ENCODE data around the gene ZNF71.

The ZNF71 gene

DNA sequence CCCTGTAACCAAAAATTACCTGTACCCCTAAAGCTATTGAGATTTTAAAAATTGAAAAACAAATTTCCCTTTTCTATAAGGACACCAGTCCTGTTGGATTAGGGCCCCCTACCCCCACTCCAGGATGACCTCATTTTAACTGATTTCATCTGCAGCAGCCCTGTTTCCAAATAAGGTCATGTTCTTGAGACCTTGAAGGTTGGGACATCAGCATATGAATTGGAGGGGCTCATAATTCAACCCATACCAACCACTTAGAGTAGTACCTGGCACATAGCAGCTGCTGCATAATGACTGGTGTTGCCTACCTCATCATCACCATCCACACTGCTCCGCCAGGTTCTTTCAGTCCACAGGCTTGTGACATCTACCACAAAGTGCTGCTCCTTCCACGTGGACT lies 17.6 kb downstream of the ZNF71 start:
- TF ChIP-seq, protein P1, sequence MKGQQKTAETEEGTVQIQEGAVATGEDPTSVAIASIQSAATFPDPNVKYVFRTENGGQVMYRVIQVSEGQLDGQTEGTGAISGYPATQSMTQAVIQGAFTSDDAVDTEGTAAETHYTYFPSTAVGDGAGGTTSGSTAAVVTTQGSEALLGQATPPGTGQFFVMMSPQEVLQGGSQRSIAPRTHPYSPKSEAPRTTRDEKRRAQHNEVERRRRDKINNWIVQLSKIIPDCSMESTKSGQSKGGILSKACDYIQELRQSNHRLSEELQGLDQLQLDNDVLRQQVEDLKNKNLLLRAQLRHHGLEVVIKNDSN (IDR thresholded peaks at IDR 0.05): no peak
- TF ChIP-seq TEAD4 (IDR thresholded peaks at IDR 0.05) (no peak), FOXM1 (IDR thresholded peaks at IDR 0.05; ENCODE audit: borderline replicate concordance, low read depth) (no peak), EP300 (IDR thresholded peaks at IDR 0.05; ENCODE audit: borderline replicate concordance) (no peak), CREB1 (IDR thresholded peaks at IDR 0.05; ENCODE audit: low read depth) (no peak), TCF12 (IDR thresholded peaks at IDR 0.05; ENCODE audit: low read depth) (no peak)
- TF ChIP-seq, protein P2, sequence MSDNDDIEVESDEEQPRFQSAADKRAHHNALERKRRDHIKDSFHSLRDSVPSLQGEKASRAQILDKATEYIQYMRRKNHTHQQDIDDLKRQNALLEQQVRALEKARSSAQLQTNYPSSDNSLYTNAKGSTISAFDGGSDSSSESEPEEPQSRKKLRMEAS (IDR thresholded peaks at IDR 0.05): no peak

DNA sequence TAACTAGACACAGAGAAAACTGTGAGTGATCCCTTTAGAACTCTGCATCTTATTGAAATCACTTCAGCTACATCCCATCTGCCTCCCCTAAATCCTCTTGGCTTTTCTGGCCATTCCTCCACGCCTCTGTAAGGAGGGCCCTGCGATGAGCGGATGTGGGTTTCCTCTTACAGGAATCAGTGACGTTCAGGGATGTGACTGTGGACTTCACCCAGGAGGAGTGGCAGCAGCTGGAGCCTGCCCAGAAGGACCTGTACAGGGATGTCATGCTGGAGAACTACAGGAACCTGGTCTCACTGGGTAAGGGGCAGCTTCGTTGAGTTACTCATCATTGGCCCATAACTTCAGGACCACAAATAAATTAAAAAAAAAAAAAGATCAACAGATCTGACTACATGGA lies 18.5 kb downstream of the ZNF71 start:
- TF ChIP-seq TAF1 (IDR thresholded peaks at IDR 0.05; ENCODE audit: low read depth) (no peak), EGR1 (IDR thresholded peaks at IDR 0.05) (no peak)

DNA sequence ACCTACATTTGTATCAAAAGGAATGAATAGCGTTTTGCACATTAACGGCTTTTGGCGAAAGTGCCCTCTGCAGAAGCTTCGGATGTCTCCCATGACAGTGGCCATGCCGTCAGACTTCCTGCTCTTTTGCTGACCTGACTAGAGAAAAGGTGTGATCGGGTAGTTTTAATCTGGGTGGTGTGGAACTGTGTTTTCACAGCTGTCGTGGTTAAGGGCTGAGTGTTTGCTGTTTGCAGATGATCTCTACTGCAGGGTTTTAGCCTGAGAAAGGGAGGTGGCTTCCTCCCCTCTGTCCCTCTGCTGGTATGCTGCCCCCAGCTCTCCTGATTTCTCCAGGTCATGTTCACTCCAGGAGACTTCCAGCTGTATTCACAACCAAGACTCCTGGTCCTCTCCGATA lies 22.4 kb downstream of the ZNF71 start:
- TF ChIP-seq ZBTB7A (IDR thresholded peaks at IDR 0.05; ENCODE audit: low read depth) (no peak), RAD21 (IDR thresholded peaks at IDR 0.05; ENCODE audit: low read depth) (no peak), CREB1 (IDR thresholded peaks at IDR 0.05; ENCODE audit: low read depth) (no peak), FOXM1 (IDR thresholded peaks at IDR 0.05; ENCODE audit: borderline replicate concordance, low read depth) (no peak), YY1 (IDR thresholded peaks at IDR 0.05; ENCODE audit: low read depth) (no peak), TCF12 (IDR thresholded peaks at IDR 0.05; ENCODE audit: low read depth) (no peak), EP300 (IDR thresholded peaks at IDR 0.05; ENCODE audit: borderline replicate concordance) (no peak), TAF1 (IDR thresholded peaks at IDR 0.05; ENCODE audit: low read depth) (no peak), EGR1 (IDR thresholded peaks at IDR 0.05) (no peak), TEAD4 (IDR thresholded peaks at IDR 0.05) (no peak), CEBPB (IDR thresholded peaks at IDR 0.05) (no peak), NFIC (IDR thresholded peaks at IDR 0.05) (no peak)
- TF ChIP-seq, protein P2 (IDR thresholded peaks at IDR 0.05): no peak
- TF ChIP-seq, protein P1 (IDR thresholded peaks at IDR 0.05): no peak
- TF ChIP-seq, protein P3, sequence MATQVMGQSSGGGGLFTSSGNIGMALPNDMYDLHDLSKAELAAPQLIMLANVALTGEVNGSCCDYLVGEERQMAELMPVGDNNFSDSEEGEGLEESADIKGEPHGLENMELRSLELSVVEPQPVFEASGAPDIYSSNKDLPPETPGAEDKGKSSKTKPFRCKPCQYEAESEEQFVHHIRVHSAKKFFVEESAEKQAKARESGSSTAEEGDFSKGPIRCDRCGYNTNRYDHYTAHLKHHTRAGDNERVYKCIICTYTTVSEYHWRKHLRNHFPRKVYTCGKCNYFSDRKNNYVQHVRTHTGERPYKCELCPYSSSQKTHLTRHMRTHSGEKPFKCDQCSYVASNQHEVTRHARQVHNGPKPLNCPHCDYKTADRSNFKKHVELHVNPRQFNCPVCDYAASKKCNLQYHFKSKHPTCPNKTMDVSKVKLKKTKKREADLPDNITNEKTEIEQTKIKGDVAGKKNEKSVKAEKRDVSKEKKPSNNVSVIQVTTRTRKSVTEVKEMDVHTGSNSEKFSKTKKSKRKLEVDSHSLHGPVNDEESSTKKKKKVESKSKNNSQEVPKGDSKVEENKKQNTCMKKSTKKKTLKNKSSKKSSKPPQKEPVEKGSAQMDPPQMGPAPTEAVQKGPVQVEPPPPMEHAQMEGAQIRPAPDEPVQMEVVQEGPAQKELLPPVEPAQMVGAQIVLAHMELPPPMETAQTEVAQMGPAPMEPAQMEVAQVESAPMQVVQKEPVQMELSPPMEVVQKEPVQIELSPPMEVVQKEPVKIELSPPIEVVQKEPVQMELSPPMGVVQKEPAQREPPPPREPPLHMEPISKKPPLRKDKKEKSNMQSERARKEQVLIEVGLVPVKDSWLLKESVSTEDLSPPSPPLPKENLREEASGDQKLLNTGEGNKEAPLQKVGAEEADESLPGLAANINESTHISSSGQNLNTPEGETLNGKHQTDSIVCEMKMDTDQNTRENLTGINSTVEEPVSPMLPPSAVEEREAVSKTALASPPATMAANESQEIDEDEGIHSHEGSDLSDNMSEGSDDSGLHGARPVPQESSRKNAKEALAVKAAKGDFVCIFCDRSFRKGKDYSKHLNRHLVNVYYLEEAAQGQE (IDR thresholded peaks at IDR 0.05; ENCODE audit: low read depth): no peak

DNA sequence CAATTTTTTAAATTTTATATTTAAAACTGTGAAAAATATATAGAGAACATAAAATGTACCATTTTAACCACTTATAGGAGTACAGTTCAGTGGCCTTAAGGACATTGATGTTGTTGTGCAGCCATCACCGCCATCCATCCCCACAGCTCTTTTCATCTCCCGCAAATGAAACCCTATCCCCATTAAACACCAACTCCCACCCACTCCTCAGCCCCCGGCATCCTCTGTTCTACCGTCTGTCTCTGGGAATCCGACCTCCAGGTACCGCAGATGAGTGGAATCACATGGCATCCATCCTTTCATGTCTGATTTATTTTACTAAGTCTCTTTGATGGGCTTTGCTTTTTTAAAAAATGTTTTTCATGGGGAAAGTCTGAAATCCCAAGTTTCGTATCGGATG lies 24.0 kb downstream of the ZNF71 start:
- no peak for TF ChIP-seq FOXM1 (IDR thresholded peaks at IDR 0.05; ENCODE audit: borderline replicate concordance, low read depth)
- TF ChIP-seq EGR1 (IDR thresholded peaks at IDR 0.05): no peak
- TF ChIP-seq RAD21 (IDR thresholded peaks at IDR 0.05; ENCODE audit: low read depth): no peak
- TF ChIP-seq YY1 (IDR thresholded peaks at IDR 0.05; ENCODE audit: low read depth): no peak
- no peak for TF ChIP-seq CEBPB (IDR thresholded peaks at IDR 0.05)
- TF ChIP-seq, protein P2 (IDR thresholded peaks at IDR 0.05): no peak
- TF ChIP-seq, protein P3 (IDR thresholded peaks at IDR 0.05; ENCODE audit: low read depth): no peak
- TF ChIP-seq TAF1 (IDR thresholded peaks at IDR 0.05; ENCODE audit: low read depth): no peak
- TF ChIP-seq TCF12 (IDR thresholded peaks at IDR 0.05; ENCODE audit: low read depth): no peak
- no peak for TF ChIP-seq TEAD4 (IDR thresholded peaks at IDR 0.05)
- no peak for TF ChIP-seq ZBTB7A (IDR thresholded peaks at IDR 0.05; ENCODE audit: low read depth)
- TF ChIP-seq EP300 (IDR thresholded peaks at IDR 0.05; ENCODE audit: borderline replicate concordance): no peak
- TF ChIP-seq, protein P1 (IDR thresholded peaks at IDR 0.05): no peak
- TF ChIP-seq CREB1 (IDR thresholded peaks at IDR 0.05; ENCODE audit: low read depth): no peak
- no peak for TF ChIP-seq NFIC (IDR thresholded peaks at IDR 0.05)

DNA sequence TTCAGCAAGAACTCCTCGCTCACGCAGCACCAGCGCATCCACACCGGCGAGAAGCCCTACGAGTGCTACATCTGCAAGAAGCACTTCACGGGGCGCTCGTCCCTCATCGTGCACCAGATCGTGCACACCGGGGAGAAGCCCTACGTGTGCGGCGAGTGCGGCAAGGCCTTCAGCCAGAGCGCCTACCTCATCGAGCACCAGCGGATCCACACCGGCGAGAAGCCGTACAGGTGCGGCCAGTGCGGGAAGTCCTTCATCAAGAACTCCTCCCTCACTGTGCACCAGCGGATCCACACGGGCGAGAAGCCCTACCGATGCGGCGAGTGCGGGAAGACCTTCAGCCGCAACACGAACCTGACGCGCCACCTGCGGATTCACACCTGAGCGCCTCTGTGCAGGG lies 27.3 kb downstream of the ZNF71 start:
- TF ChIP-seq ZBTB7A (IDR thresholded peaks at IDR 0.05; ENCODE audit: low read depth) (no peak), CEBPB (IDR thresholded peaks at IDR 0.05) (no peak), EGR1 (IDR thresholded peaks at IDR 0.05) (no peak), RAD21 (IDR thresholded peaks at IDR 0.05; ENCODE audit: low read depth) (no peak), CREB1 (IDR thresholded peaks at IDR 0.05; ENCODE audit: low read depth) (no peak), TEAD4 (IDR thresholded peaks at IDR 0.05) (no peak), FOXM1 (IDR thresholded peaks at IDR 0.05; ENCODE audit: borderline replicate concordance, low read depth) (no peak), NFIC (IDR thresholded peaks at IDR 0.05) (no peak), TCF12 (IDR thresholded peaks at IDR 0.05; ENCODE audit: low read depth) (no peak), TAF1 (IDR thresholded peaks at IDR 0.05; ENCODE audit: low read depth) (no peak), YY1 (IDR thresholded peaks at IDR 0.05; ENCODE audit: low read depth) (no peak), EP300 (IDR thresholded peaks at IDR 0.05; ENCODE audit: borderline replicate concordance) (no peak)
- TF ChIP-seq, protein P2 (IDR thresholded peaks at IDR 0.05): no peak
- TF ChIP-seq, protein P1 (IDR thresholded peaks at IDR 0.05): no peak
- TF ChIP-seq, protein P3 (IDR thresholded peaks at IDR 0.05; ENCODE audit: low read depth): no peak

All from Ishikawa (cell line).